HS-5 (cell line): ENCODE data around the gene EI24.
"Not testable (repeated sequence)": the region's sequence is repeated elsewhere in the genome, so short reads cannot be mapped to it uniquely, and the experiment has no call there.

Experiments
- DNase-seq: peaks from one replicate; pipeline ENCODE4 v3.0.0-alpha.2; 2012; ENCODE audit warnings: low read depth

The EI24 gene

GRCh38 chr11:125568970-125569914, at the start of gene EI24:
Gene EI24, plus strand, starts transcription at chr11:125569477. Its CDS starts 3,051 bp downstream, at chr11:125572528.
- peak; percentile 60 for DNase-seq

DNA sequence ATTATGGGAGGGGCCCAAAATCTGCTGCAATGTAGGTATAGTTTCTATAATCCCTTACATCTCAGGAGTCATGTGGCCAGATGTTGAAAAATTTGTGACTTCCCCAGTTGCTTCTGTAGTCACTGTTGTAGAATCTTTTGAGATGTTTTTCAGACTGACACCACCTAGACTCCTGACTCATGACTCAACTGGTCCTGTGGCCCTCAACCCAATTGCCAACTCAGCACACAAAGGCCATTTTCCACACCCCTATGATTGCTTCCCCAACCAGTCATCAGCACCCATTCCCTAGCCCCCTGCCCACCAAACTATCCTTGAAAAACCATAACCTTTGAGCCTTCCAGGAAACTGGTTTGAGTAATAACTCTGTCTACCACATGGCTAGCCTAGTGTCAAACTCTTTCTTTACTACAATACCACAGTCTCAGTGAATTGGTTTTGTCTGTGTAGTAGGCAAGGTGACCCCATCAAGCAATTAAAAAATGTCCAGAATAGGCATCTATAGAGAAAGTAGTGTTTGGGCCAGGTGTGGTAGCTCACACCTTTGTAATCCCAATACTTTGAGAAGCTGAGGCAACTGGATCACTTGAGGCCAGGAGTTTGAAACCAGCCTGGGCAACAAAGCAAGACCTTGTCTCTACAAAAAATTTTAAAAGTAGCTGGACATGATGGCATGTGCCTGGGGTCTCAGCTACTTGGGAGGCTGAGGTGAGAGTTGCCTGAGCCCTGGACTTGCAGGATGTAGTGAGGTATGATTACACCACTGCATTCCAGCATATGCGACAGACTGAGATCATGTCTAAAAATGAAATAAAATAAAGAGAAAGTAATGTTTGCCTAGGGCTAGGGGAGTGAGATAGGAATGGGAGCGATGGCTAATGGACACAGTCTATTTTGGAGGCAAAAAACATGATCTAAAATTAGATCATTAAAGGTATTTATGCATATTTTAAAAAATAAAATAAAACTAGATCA, 49.1 kb upstream of the EI24 start:
- DNase-seq = no peak

- no peak for DNase-seq
Observed at GRCh38 chr11:125525303-125525702, 44.0 kb upstream of the EI24 start.

GRCh38 chr11:125532668-125533067, 36.6 kb upstream of the EI24 start:
- no peak for DNase-seq

- no peak for DNase-seq
Observed at GRCh38 chr11:125535585-125535984, 33.7 kb upstream of the EI24 start.

DNA sequence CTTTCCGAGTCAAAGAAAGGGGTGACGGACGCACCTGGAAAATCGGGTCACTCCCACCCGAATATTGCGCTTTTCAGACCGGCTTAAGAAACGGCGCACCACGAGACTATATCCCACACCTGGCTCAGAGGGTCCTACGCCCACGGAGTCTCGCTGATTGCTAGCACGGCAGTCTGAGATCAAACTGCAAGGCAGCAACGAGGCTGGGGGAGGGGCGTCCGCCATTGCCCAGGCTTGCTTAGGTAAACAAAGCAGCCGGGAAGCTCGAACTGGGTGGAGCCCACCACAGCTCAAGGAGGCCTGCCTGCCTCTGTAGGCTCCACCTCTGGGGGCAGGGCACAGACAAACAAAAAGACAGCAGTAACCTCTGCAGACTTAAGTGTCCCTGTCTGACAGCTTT, 32.4 kb upstream of the EI24 start:
- not testable (repeated sequence) for DNase-seq

GRCh38 chr11:125542709-125543108, 26.6 kb upstream of the EI24 start:
- DNase-seq = no peak

DNA sequence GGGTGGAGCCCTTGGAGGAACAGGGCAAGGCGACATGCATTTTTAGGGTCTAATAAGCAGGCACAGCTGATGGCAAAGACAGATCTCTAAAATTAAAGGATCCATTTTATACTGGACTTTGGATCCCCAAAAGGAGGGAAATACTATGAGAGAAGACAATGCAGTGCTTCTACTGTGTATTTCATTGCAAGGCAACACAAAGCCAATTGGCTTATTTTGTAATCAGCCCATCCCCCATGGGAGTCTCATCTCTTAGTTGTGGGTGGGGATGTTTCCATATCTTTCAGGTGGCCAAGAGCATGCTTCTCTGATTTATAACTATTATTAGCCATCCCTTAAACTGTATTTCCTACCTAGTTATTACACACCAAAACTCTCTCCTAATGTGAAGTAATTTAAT, 18.5 kb upstream of the EI24 start:
- no peak for DNase-seq

DNA sequence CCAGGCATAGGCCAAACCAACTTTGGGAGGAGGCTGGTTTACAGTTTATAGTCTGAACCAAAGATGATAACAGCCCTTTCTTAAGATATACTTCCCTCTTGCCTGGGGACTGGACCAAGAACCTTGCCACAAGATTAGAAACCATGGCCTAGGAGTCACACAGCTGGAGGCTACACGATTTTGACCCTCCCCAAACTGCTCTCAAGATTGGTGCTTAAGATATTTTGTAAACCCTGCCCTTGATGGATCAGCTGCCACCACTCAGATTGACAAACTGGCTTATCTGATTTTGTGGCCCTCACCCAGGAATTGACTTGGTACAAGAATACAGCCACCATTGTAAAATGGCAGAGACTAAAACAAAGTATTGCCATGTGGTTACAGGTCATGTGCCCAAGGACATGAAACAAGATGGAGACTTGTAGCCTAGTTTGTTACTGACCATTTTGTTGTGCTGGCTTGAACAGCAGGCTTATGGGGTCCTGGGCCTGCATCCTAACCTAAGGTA, 17.4 kb upstream of the EI24 start:
- no peak for DNase-seq

DNA sequence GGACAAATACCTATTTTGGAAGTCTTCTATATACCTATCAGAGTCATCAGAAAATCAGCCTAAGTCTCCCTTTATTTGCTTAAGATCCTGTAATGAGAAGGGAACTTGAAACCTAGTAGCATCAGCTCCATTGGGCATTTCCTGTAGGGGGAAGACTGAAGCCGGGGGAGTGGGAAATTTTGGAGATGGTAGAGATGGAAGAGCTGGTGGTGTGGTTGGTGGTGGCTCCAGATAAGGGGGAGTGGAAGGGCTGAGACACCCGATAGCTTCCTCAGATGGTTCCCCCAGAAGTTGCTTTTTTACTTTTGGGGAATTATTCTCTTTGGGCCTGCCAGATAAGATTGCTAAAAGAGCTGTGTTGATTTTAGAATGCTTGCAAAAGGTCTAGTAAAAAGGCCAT, 16.4 kb upstream of the EI24 start:
- no peak for DNase-seq

- no peak for DNase-seq
Observed at GRCh38 chr11:125553357-125553756, 15.9 kb upstream of the EI24 start.

- DNase-seq = no peak
Observed at GRCh38 chr11:125554038-125554437, 15.2 kb upstream of the EI24 start.

- DNase-seq = no peak
Observed at GRCh38 chr11:125559888-125560287, 9.4 kb upstream of the EI24 start.

DNA sequence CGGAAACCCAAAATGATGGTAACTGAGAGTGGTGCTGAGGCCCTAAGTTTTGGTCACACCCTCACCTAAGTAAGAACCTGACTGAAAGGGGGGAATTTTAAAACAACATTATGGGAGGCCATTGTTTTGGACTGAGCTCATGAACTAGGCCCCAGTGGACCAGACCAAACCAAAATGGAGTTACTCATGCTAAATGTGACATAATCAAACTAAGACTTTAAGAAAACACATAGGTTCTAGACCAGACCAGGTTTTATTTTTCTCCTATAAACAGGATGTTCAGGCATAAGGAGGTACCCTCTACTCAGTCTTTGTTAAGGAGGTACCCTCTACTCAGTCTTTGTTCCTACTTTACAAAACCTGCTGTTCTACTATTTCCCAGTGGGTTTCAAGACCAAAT, 7.4 kb upstream of the EI24 start:
- DNase-seq = no peak

DNA sequence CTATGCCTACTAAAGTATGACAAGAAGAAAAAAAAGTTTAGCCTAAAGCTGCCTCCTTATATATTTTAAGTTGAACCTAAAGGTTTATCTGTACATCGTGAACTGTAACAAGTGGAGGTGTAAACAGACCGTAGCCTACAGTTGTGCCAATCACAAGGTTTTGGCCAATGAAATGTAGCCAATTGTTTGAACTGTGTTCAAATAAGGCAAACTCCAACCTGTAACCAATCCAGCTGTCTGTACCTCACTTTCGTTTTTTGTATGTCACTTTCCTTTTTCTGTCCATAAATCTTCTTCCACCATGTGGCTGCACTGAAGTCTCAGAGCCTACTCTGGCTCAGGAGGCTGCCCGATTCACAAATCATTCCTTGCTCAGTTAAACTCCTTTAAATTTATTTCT, 6.8 kb upstream of the EI24 start:
- no peak for DNase-seq

DNA sequence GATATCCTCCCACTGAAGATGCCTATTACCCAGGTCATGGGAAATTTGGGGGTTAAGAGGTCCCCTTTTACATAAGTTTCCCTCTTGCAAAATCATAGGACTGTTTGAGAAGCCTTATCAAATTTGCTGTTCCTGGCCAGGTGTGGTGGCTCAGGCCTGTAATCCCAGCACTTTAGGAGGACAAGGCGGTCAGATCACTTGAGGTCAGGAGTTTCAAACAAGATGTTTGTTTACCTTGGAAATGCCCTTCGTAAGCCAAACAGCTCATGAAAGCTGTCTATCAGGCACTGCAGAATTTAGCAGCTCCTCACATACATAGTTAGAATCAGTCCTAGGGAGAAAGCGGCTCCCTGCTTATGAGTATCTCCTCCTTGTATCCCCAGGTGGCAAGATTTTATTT, 4.9 kb upstream of the EI24 start:
- DNase-seq = no peak

- DNase-seq = no peak
Observed at GRCh38 chr11:125566235-125566634, 3.0 kb upstream of the EI24 start.

DNA sequence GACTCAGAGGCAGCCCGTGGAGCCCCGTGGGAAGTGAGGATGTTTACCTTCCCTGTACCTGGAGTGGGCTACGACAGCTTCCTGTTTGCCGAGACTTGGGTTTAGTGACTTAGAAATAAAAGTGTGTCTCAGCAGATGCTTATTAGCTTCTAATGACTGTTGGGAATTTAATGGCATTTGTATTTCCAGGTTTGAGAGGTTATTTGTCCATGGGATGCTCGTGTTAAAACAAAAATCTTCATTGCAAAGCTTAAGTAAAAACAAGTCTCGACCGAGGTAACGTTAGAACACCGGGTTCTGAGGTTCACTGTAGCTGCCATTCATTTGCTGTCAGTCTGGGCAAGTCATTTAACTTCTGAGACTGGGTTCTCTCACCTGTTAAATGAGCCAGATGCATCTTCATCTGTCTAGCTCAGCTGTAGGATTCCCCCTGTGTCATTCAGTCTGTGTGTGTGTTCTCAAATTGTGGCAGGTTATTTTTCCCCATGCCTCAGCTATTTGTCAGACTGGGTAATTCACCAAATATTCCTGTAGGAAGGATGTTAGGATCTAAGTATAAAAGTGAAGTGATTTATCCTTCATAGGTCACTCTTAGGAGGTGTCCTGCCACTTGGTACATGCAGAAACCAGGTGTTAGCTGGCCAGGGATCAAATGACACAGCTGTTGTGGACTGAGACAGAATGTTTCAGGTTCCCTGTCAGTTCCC, 791 bp downstream of the EI24 start:
- no peak for DNase-seq

DNA sequence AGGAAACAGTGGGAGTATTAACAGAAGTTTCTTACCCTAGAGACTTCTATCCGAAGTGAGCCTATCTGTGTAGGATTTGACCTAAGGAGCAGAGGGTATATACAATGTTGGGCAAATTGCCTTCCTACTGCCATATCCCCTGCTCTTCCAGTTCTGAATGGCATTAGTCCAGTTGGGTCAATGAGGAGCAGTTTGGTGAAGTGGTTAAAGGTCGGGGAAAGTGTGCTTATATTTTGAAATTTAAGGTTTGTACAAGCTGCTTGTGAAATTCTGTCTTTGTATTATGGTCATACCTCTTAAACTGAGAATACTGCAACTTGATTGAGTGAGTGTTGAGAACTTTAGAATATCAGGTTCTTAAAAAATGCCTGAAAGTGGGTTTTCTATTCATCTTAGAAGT, 1.7 kb downstream of the EI24 start:
- DNase-seq = no peak

GRCh38 chr11:125572916-125573315, 3.6 kb downstream of the EI24 start:
- no peak for DNase-seq

GRCh38 chr11:125577181-125577580, 7.9 kb downstream of the EI24 start:
- DNase-seq = not testable (repeated sequence)

- no peak for DNase-seq
Observed at GRCh38 chr11:125578783-125579182, 9.5 kb downstream of the EI24 start.
